ENCODE results near the gene RPUSD3.
"Not testable (repeated sequence)": the region's sequence is repeated elsewhere in the genome, so short reads cannot be mapped to it uniquely, and the experiment has no call there.

The RPUSD3 gene

DNA sequence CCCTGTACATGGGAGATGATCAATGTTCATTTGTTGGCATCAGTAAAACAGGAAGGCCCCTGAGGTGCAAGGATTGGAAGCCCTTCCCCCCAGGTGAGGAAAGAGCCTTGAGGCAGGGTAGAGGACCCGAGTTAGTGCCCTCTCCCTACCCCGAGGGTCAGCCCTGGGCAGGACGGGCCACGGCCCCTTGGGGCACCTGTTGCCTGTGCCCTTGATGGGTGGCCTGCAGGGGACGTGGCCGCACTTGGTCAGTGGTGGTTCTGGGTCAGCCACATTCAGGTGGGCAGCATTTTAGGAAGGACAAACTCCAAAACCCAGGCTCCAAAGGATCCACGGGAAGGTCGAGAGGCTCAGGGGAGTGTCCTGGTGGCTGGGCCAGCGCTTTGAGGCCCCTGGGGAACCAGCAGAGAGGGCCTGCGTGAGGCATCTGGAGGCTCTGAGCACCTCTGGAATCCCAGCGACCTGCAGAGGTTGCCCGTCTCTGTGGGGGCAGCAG, 15.8 kb upstream of the RPUSD3 start:
- no peaks in the 10 kb centered on the region for H3K4me1 Mint-ChIP-seq
- no peaks in the 10 kb centered on the region for H3K36me3 Mint-ChIP-seq
- ATAC-seq (ENCODE audit: low read depth): no peak
- H3K27ac Mint-ChIP-seq: no peak overlapping the region
- DNase-seq (ENCODE audit: low spot score in 2 of 2): no peak
- peaks cover 6% of the 10 kb centered on the region for H3K27me3 Mint-ChIP-seq
- no peaks in the 10 kb centered on the region for H3K9me3 Mint-ChIP-seq
- H3K4me3 Mint-ChIP-seq: no peak overlapping the region

DNA sequence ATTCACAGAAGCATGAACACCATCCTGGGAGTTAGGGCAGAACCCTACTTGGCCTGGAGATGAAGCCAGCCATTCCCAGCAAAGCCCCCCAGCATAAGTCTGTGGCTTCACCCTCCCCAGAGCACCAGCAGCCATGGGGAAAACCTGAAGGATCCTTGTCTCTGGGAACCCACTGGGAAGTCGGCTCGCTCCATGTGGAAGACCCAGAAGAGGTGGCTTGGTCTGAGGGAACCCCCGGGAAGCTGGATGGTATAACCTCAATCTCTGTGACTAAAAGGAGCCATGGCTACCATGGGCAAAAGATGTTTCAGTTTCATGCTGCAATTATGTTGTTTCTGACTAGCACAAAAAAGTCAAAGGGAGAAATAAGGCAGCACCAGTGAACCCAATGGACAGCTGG, 11.8 kb upstream of the RPUSD3 start:
- Mint-ChIP-seq H3K4me3 (no peak overlapping the region), H3K27ac (no peak overlapping the region), H3K36me3 (no peaks in the 10 kb centered on the region), H3K4me1 (no peaks in the 10 kb centered on the region), H3K27me3 (peaks cover 2% of the 10 kb centered on the region), H3K9me3 (no peaks in the 10 kb centered on the region)
- DNase-seq (ENCODE audit: low spot score in 2 of 2): no peak
- no peak for ATAC-seq (ENCODE audit: low read depth)

DNA sequence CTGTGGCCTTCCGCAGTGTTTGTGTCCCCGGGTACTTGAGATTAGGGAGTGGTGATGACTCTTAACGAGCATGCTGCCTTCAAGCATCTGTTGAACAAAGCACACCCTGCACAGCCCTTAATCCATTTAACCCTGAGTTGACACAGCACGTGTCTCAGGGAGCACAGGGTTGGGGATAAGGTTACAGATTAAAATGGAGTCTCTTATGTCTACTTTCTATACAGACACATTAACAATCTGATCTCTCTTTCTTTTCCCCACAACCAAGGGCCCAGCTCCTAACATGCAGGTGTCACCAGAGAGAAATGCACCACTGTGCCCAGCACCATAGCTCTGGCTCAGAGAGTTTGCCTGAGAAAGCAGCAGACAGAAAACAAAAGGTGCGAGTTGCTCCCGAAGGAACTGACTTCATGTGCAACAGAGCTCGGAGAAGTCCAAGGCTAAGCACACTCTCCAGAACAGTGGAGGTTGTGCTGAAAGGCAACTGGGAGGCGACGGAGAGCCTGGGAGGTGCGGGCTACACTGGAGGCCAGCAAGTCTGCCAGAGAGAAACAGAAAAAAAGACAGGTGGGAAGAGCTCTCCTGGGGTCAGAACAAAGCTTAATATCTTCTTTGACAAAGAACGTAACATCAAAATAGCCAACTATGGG, 10.6 kb upstream of the RPUSD3 start:
- not testable (repeated sequence) for H3K9me3 Mint-ChIP-seq

DNA sequence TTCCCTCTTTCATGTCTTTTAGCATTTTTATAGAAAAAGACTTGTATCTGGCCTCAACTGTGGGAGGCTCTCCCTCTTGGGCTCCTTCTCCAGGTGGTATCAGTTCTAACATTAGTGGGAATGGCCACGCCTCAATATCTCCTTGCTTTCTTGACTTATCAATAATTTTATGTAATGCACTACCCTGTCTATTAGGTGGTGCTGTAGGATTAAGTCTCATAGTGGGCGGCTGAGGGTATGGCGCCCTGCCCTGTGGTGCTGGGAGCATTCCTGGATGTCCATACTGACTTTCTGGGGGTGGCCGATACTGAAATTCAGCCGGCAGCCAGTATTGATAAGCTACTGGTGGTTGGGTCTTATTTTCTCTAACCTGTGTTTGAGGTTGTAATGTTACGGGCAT, 8.7 kb upstream of the RPUSD3 start:
- Mint-ChIP-seq H3K4me1 (no peaks in the 10 kb centered on the region), H3K4me3 (no peak overlapping the region), H3K27ac (no peak overlapping the region), H3K9me3 (no peaks in the 10 kb centered on the region), H3K27me3 (peaks cover 2% of the 10 kb centered on the region), H3K36me3 (no peaks in the 10 kb centered on the region)
- no peak for DNase-seq (ENCODE audit: low spot score in 2 of 2)
- no peak for ATAC-seq (ENCODE audit: low read depth)

More for the DNA sequence above, 10.6 kb upstream of the RPUSD3 start:
- not testable (repeated sequence) for H3K4me3 Mint-ChIP-seq; H3K4me1 Mint-ChIP-seq; ATAC-seq (ENCODE audit: low read depth); H3K27me3 Mint-ChIP-seq; H3K36me3 Mint-ChIP-seq; DNase-seq (ENCODE audit: low spot score in 2 of 2); H3K27ac Mint-ChIP-seq

DNA sequence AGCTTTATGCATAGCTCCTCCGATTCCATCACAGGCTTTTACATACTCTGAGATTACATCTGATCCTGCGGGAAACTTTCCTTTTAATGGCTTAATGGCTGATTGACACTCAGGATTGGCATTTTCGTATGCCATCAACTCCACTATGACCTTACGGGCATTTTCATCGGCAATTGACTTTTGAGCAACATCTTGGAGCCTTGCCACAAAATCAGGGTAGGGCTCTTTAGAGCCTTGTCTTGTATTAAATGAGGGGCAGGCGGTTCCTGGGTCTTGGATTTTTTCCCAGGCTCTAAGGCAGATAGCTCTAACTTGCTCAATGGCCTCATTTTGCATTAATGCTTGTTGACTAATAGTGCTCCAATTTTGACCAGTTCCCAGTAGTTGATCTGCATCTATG, 8.1 kb upstream of the RPUSD3 start:
- ATAC-seq (ENCODE audit: low read depth); H3K9me3 Mint-ChIP-seq; H3K27me3 Mint-ChIP-seq; H3K27ac Mint-ChIP-seq; H3K4me3 Mint-ChIP-seq; H3K36me3 Mint-ChIP-seq; DNase-seq (ENCODE audit: low spot score in 2 of 2); H3K4me1 Mint-ChIP-seq: not testable (repeated sequence)

DNA sequence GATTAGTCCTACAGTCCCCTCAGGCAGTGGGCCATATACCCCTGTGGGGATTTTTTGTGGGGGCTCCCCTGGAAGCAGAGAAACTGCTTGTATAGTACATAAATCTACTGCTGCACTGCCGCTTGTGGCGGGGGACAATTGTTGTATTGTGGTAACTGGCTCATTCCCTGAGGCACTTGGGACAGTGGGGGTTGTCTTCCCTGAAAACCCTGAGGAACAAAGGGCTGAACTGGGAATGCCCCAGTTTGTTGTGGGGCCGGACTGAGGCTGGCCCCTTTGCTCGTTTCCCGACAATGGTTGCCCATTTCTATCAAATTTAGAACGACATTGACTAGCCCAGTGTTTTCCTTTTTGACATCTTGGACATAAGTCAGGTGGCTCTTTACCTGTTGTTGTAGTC, 7.6 kb upstream of the RPUSD3 start:
- not testable (repeated sequence) for H3K9me3 Mint-ChIP-seq; H3K36me3 Mint-ChIP-seq; H3K27me3 Mint-ChIP-seq; ATAC-seq (ENCODE audit: low read depth); H3K4me3 Mint-ChIP-seq; H3K27ac Mint-ChIP-seq; H3K4me1 Mint-ChIP-seq; DNase-seq (ENCODE audit: low spot score in 2 of 2)

DNA sequence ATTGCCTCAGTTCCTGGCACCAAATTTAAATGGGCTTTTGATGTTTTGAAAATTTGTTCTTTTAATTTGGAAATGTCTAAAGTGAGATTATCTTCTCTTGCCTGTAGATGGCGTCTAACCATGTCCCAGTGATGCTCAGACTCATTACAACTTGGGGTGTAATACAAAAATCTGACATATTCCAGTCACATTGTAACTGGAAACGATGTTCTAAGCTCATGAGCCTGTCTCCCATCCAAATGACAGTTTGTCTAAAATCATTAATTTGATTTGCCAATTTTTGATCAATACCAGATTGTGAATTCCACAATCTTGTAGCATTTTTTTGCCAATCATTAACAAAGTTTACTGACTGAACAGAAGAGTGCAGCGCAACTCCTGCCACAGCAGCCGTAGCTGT, 5.1 kb upstream of the RPUSD3 start:
- not testable (repeated sequence) for H3K27ac Mint-ChIP-seq; H3K4me1 Mint-ChIP-seq; H3K4me3 Mint-ChIP-seq; H3K27me3 Mint-ChIP-seq; ATAC-seq (ENCODE audit: low read depth); H3K36me3 Mint-ChIP-seq; H3K9me3 Mint-ChIP-seq
- DNase-seq (ENCODE audit: low spot score in 2 of 2): peak in 1 of 2 donors; percentile 31

- not testable (repeated sequence) for H3K27me3 Mint-ChIP-seq; H3K9me3 Mint-ChIP-seq; H3K36me3 Mint-ChIP-seq; ATAC-seq (ENCODE audit: low read depth); H3K4me3 Mint-ChIP-seq; DNase-seq (ENCODE audit: low spot score in 2 of 2); H3K27ac Mint-ChIP-seq; H3K4me1 Mint-ChIP-seq
Observed at GRCh38 chr3:9847870-9848269, 4.1 kb upstream of the RPUSD3 start.

DNA sequence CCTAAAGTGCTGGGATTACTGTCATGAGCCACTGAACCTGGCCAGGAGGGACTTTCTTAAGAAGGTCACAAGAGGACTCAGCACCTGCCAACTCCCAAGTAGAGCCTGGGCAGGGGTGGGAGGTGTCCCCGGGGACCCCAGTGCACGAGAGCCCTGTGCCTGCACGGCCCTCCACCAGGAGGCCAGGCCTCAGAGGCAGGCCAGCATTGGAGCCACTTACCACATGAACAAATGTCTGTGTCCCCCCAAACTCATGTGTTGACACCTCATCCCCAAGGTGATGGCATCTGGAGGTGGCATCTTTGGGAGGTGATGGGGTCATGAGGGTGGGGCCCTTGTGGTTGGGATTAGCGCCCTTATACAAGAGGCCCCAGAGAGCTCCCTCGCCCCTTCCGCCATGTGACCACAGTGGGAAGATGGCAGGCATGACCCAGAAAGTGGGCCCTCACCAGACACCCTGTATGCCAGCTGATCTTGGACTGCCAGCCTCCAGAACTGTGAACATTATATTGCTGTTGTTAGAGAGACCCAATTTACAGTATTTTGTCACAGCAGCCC, 3.2 kb upstream of the RPUSD3 start:
- DNase-seq (ENCODE audit: low spot score in 2 of 2) (no peak), ATAC-seq (ENCODE audit: low read depth) (no peak)
- Mint-ChIP-seq H3K4me1 (peaks cover 7% of the 10 kb centered on the region), H3K27me3 (no peaks in the 10 kb centered on the region), H3K4me3 (no peak overlapping the region), H3K36me3 (peaks cover 4% of the 10 kb centered on the region), H3K27ac (no peak overlapping the region), H3K9me3 (no peaks in the 10 kb centered on the region)

GRCh38 chr3:9846231-9846630, 2.4 kb upstream of the RPUSD3 start:
- Mint-ChIP-seq H3K4me1 (peaks cover 9% of the 10 kb centered on the region), H3K4me3 (no peak overlapping the region), H3K9me3 (no peaks in the 10 kb centered on the region), H3K27ac (no peak overlapping the region), H3K36me3 (peaks cover 5% of the 10 kb centered on the region), H3K27me3 (no peaks in the 10 kb centered on the region)
- no peak for DNase-seq (ENCODE audit: low spot score in 2 of 2)
- ATAC-seq (ENCODE audit: low read depth): no peak

DNA sequence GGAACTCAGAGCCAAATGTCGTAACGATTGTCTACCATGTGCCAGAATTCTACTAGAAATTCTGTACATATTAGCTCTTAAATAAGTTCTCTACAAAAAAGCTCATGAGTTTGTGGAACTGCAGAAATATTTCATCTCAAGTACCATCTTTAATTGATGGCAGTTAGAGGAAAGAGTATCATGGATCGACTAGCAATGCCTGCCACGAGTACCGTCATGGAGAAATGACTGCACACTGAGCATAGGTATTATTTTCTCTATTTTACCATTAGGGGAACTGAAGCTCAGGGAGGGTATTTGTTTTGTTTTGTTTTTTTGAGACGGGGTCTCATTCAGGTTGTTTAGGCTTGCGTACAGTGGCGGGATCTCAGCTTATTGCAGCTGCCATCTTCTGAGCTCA, 2.8 kb downstream of the RPUSD3 start:
- H3K4me3 Mint-ChIP-seq: no peak overlapping the region
- DNase-seq (ENCODE audit: low spot score in 2 of 2) (no peak), ATAC-seq (ENCODE audit: low read depth) (no peak)
- H3K36me3 Mint-ChIP-seq: peaks cover 12% of the 10 kb centered on the region
- no peaks in the 10 kb centered on the region for H3K9me3 Mint-ChIP-seq
- H3K27me3 Mint-ChIP-seq: no peaks in the 10 kb centered on the region
- peaks cover 9% of the 10 kb centered on the region for H3K4me1 Mint-ChIP-seq
- H3K27ac Mint-ChIP-seq: no peak overlapping the region

- ATAC-seq (ENCODE audit: low read depth) (no peak), DNase-seq (ENCODE audit: low spot score in 2 of 2) (no peak)
- Mint-ChIP-seq H3K4me1 (peaks cover 9% of the 10 kb centered on the region), H3K4me3 (no peak overlapping the region), H3K27ac (no peak overlapping the region), H3K9me3 (no peaks in the 10 kb centered on the region), H3K27me3 (no peaks in the 10 kb centered on the region), H3K36me3 (peaks cover 14% of the 10 kb centered on the region)
Observed at GRCh38 chr3:9838856-9839255, 5.0 kb downstream of the RPUSD3 start.

DNA sequence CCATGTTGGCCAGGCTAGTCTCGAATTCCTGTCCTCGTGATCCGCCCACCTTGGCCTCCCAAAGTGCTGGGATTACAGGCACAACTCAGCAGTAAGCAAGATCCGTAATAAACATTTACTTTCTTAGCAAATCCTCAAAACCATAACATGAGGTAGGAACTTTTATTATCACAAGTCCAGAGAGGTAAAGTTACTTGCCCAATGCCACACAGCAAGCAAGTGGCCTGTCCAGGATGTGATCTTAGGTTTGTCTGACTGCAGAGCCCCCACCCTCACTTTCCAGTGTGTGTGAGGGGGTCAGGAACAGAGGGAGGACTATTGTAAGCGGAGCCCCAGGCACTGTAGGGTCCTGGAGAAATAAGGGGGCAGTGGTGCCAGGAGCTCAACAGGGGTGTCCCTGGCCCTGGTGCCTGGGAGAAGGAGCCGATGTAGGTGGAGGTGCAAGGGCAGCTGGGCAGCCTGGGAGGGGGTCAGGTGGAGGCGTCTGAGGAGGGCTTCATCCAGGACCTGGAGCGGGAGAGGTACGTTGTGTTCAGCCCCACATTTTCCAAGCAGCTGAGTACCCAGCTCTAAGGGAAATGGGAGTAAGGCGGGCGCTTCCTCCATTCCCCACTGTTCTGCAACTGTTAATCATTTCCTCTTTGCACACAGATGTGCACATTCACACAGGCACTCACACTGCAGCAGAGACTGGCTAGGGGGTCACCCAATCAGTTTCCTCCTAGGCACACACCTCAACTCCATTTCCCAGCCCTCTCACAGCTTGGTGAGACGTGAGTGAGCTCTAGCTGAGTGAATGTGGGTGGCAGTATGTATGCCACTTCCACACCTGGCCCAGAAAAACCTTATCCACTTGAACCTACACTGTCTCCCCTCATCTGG, 5.9 kb downstream of the RPUSD3 start:
- no peak overlapping the region for H3K4me3 Mint-ChIP-seq
- H3K36me3 Mint-ChIP-seq: peaks cover 14% of the 10 kb centered on the region
- no peaks in the 10 kb centered on the region for H3K9me3 Mint-ChIP-seq
- no peak for DNase-seq (ENCODE audit: low spot score in 2 of 2)
- no peaks in the 10 kb centered on the region for H3K27me3 Mint-ChIP-seq
- H3K4me1 Mint-ChIP-seq: peaks cover 9% of the 10 kb centered on the region
- H3K27ac Mint-ChIP-seq: no peak overlapping the region
- ATAC-seq (ENCODE audit: low read depth): no peak

GRCh38 chr3:9834520-9835380, 9.1 kb downstream of the RPUSD3 start:
- H3K4me1 Mint-ChIP-seq: no peaks in the 10 kb centered on the region

More at GRCh38 chr3:9834520-9835380, 9.1 kb downstream of the RPUSD3 start:
- Mint-ChIP-seq H3K36me3 (peaks cover 8% of the 10 kb centered on the region), H3K4me3 (no peak overlapping the region), H3K27ac (no peak overlapping the region), H3K27me3 (no peaks in the 10 kb centered on the region), H3K9me3 (no peaks in the 10 kb centered on the region)
- DNase-seq (ENCODE audit: low spot score in 2 of 2) (no peak), ATAC-seq (ENCODE audit: low read depth) (no peak)
